CD4-positive, alpha-beta T cell (primary cell): ENCODE measurements around the gene ARL6IP6. TPM values are rescaled to one million over a fixed set of nuclear protein-coding genes. Genes with fewer than 3 reads are reported as not detected.
"Not testable (repeated sequence)": the region's sequence is repeated elsewhere in the genome, so short reads cannot be mapped to it uniquely, and the experiment has no call there.

Source experiments
- ATAC-seq: fragments of 200-7000 bp; cut with Tn5 transposase; one replicate; pipeline ENCODE4 v1.10.0; 2022; ENCODE audit warnings: mild to moderate bottlenecking; ENCODE audit not compliant: poor library complexity
- CTCF ChIA-PET: fragments of 350-600 bp; sonication (Branson Sonifier 250); formaldehyde crosslinking; loops from one replicate; lab custom pipeline; 2021; ENCODE audit warnings: antibody characterized with exemption, inconsistent platforms; lab: Charles Lee
- POLR2A ChIA-PET: fragments of 350-600 bp; sonication (Branson Sonifier 250); formaldehyde crosslinking; loops from one replicate; lab custom pipeline; 2021; ENCODE audit warnings: antibody characterized with exemption, inconsistent platforms; lab: Charles Lee
- DNase-seq, 14 experiments: peaks; one replicate each; pipeline ENCODE4 v3.0.0-alpha.2; 2013 to 2020; ENCODE audit warnings: mixed read lengths in 2 of 14
- H3K27ac ChIP-seq, 2 donors: one replicate each; pipeline versions ENCODE4 v1.5.1 to v1.7.0; 2013; ENCODE audit warnings: low read length in 2 of 2, low read depth in 1 of 2, mild to moderate bottlenecking in 1 of 2
- H3K27me3 ChIP-seq, 2 experiments: 1 replicate in 1 of 2; 2 replicates in 1 of 2; pipeline versions ENCODE4 v1.6.1 to v1.7.0; 2013; ENCODE audit warnings: low read length in 2 of 2, control low read depth in 1 of 2, mild to moderate bottlenecking in 1 of 2, moderate library complexity in 1 of 2; ENCODE audit not compliant: insufficient read depth in 2 of 2, control insufficient read depth in 1 of 2
- H3K36me3 ChIP-seq: one replicate; pipeline ENCODE4 v1.6.1; 2013; ENCODE audit warnings: low read length, control low read depth; ENCODE audit not compliant: insufficient read depth
- H3K4me1 ChIP-seq: one replicate; pipeline ENCODE4 v1.6.1; 2013; ENCODE audit warnings: low read length, control low read depth; ENCODE audit not compliant: insufficient read depth
- H3K4me3 ChIP-seq: one replicate; pipeline ENCODE4 v1.5.1; 2013; ENCODE audit warnings: mild to moderate bottlenecking, low read length, moderate library complexity
- H3K9me3 ChIP-seq, 2 experiments: 1 replicate in 1 of 2; 2 replicates in 1 of 2; pipeline versions ENCODE4 v1.6.1 to v1.7.0; 2013; ENCODE audit warnings: low read length in 2 of 2, mild to moderate bottlenecking in 2 of 2, control low read depth in 1 of 2, moderate library complexity in 1 of 2; ENCODE audit not compliant: control insufficient read depth in 1 of 2, insufficient read depth in 1 of 2
- H3K27ac Mint-ChIP-seq: one replicate; pipeline ENCODE4 v1.8.0; 2020; ENCODE audit warnings: mixed read lengths
- H3K27me3 Mint-ChIP-seq: one replicate; pipeline ENCODE4 v1.8.0; 2021; ENCODE audit warnings: mixed read lengths
- H3K36me3 Mint-ChIP-seq: one replicate; pipeline ENCODE4 v1.8.0; 2021; ENCODE audit warnings: low read depth, mixed read lengths
- H3K4me1 Mint-ChIP-seq: one replicate; pipeline ENCODE4 v1.8.0; 2021; ENCODE audit warnings: low read depth, mixed read lengths
- H3K4me3 Mint-ChIP-seq: one replicate; pipeline ENCODE4 v1.8.0; 2020; ENCODE audit warnings: mild to moderate bottlenecking, mixed read lengths
- H3K9me3 Mint-ChIP-seq: one replicate; pipeline ENCODE4 v1.8.0; 2020; ENCODE audit warnings: mixed read lengths
- intact Hi-C, 2 experiments: fragments of 100-400 bp; cut with DNase I in 1 of 2; cut with micrococcal nuclease in 1 of 2; formaldehyde crosslinking; loops; one replicate each; pipeline versions ENCODE4 v1.15.1 to v1.9.0; 2023 to 2025; cut with DNase I, micrococcal nuclease
- total RNA-seq, 174 experiments: library from RNA in 2 of 174; stranded (reverse) in 2 of 174; gene quantifications; one replicate each; pipeline ENCODE4 v1.2.3 and lab custom pipeline; 2021 to 2026
- TF ChIP-seq, protein P1 (sequence below): fragments of 200-600 bp; IDR thresholded peaks from one replicate; pipeline ENCODE4 v1.8.0; 2022; ENCODE audit warnings: antibody characterized with exemption, mild to moderate bottlenecking

The ARL6IP6 gene
- total RNA-seq, 2 experiments from 2014 or later, result 6.3 to 6.7 TPM

DNA sequence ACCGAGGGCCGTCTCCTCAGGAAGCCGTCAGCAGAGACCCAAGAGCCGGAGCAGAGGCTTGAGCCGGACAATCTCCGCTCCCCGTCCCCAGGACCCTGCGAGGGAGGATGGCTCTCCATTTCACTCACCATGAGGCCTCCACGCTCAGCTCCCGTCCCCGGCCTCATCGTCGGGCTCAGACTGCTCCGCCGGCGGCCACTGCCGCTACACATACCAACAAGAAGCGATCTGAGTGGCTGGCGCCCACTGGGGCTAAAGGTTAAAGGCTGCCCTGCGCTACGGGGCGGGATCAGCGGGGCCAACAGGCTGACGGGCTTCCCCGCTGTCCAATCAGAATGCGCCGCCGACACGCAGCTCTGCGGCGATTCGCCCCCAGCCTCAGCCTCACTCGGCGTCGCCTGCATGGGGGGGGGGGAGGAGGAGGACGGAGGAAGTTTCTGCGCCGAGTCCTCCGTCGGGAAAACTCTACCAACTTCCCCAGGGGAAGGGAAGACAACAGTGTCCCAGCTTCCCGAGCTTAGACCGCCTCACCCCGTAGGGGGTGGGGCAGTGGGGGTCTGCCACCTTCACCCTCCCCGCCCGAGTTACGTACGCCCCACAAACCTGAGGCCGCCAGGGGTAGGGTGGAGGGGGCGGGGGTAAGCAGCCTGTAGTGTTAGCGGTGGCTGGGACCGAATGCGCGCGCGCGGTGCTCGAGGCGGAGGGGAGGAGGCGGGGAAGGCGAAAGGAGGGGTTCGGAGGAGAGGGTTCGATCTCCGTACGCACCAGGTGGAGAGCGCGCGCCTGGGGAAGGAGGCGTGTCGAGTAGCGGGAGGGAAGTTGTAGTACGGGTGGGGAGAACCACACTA is 968 bp upstream of the ARL6IP6 start, which contains the start of gene PRPF40A:
PRPF40A (minus strand) TSS at position 234 of the 848 bp plus-strand sequence; CDS start at position 212, 22 bp downstream.
- Mint-ChIP-seq H3K36me3 (peaks cover 83% of the 10 kb centered on the region), H3K4me1 (peaks cover 77% of the 10 kb centered on the region), H3K27ac (peak within 1 kb of the TSS; percentile 97), H3K27me3 (no peaks in the 10 kb centered on the region), H3K9me3 (no peaks in the 10 kb centered on the region), H3K4me3 (peak within 1 kb of the TSS; percentile 99)
- ChIA-PET CTCF (interaction anchor here (1.3 to 2.5 kb wide), 4 partner anchors 12 to 542 kb away, joined by 4 to 8 read pairs (median 7); partner anchors contain the start of gene STAM2), POLR2A (interaction anchor here (0.7 to 3.6 kb wide), 17 partner anchors 9 to 1456 kb away, joined by 3 to 25 read pairs (median 4); partner anchors contain the start of genes RBM43 and STAM2)
- Histone ChIP-seq H3K4me3 (peak within 1 kb of the TSS; percentile 88), H3K36me3 (peaks cover 22% of the 10 kb centered on the region), H3K27me3 (no peaks in the 10 kb centered on the region), H3K9me3 (no peaks in the 10 kb centered on the region), H3K27ac (peak within 1 kb of the TSS; percentile 95 to 97), H3K4me1 (peaks cover 8% of the 10 kb centered on the region)
- intact Hi-C loops, result loop anchor here (1.0 to 10.0 kb wide), 6 partner anchors 23 to 1433 kb away; partner anchors contain the start of genes ARL5A (in 1 of the 2), NMI (in 1 of the 2) and STAM2 (in 1 of the 2)
- DNase-seq, result peak; percentile 97 to 100 (median 99)
- peak; percentile 76 for ATAC-seq
- TF ChIP-seq, protein P1, sequence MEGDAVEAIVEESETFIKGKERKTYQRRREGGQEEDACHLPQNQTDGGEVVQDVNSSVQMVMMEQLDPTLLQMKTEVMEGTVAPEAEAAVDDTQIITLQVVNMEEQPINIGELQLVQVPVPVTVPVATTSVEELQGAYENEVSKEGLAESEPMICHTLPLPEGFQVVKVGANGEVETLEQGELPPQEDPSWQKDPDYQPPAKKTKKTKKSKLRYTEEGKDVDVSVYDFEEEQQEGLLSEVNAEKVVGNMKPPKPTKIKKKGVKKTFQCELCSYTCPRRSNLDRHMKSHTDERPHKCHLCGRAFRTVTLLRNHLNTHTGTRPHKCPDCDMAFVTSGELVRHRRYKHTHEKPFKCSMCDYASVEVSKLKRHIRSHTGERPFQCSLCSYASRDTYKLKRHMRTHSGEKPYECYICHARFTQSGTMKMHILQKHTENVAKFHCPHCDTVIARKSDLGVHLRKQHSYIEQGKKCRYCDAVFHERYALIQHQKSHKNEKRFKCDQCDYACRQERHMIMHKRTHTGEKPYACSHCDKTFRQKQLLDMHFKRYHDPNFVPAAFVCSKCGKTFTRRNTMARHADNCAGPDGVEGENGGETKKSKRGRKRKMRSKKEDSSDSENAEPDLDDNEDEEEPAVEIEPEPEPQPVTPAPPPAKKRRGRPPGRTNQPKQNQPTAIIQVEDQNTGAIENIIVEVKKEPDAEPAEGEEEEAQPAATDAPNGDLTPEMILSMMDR, result no peak

GRCh38 chr2:152718909-152719645 is 657 bp downstream of the ARL6IP6 start:
- peaks cover 10% of the 10 kb centered on the region for H3K36me3 ChIP-seq
- TF ChIP-seq, protein P1, result no peak
- ATAC-seq (no peak), DNase-seq (peak in 1 of 14 experiments; percentile 3)
- Mint-ChIP-seq H3K27me3 (no peaks in the 10 kb centered on the region), H3K27ac (peak overlapping the region; percentile 97), H3K36me3 (peaks cover 82% of the 10 kb centered on the region), H3K9me3 (no peaks in the 10 kb centered on the region), H3K4me1 (peaks cover 66% of the 10 kb centered on the region), H3K4me3 (peak overlapping the region; percentile 99)
- peaks cover 8% of the 10 kb centered on the region for H3K4me1 ChIP-seq
- ChIA-PET POLR2A (interaction anchor here (2.7 to 3.6 kb wide), 2 partner anchors 11 to 25 kb away, joined by 14 to 18 read pairs; no protein-coding TSS in a partner anchor), CTCF (interaction anchor here (2.2 kb wide), 1 partner anchor 11 kb away, joined by 8 read pairs; no protein-coding TSS in a partner anchor)
- intact Hi-C loops, result loop anchor here (1.0 to 10.0 kb wide), 5 partner anchors 57 to 1434 kb away; partner anchors contain the start of genes ARL5A (in 1 of the 2), NMI (in 1 of the 2) and STAM2 (in 1 of the 2)
- no peaks in the 10 kb centered on the region for H3K27me3 ChIP-seq
- H3K9me3 ChIP-seq, result no peaks in the 10 kb centered on the region
- H3K27ac ChIP-seq, result peak overlapping the region; percentile 95 to 97
- H3K4me3 ChIP-seq, result peak overlapping the region; percentile 88

GRCh38 chr2:152720794-152721193 is 2.4 kb downstream of the ARL6IP6 start:
- no peak overlapping the region for H3K27ac ChIP-seq
- peak overlapping the region; percentile 97 for H3K27ac Mint-ChIP-seq
- H3K36me3 ChIP-seq, result no peaks in the 10 kb centered on the region
- TF ChIP-seq, protein P1, result no peak
- no peak overlapping the region for H3K4me3 ChIP-seq
- no peaks in the 10 kb centered on the region for H3K27me3 ChIP-seq
- H3K9me3 ChIP-seq, result no peaks in the 10 kb centered on the region
- ATAC-seq (no peak), DNase-seq (no peak)
- no peaks in the 10 kb centered on the region for H3K27me3 Mint-ChIP-seq
- H3K4me1 Mint-ChIP-seq, result peaks cover 54% of the 10 kb centered on the region
- H3K4me1 ChIP-seq, result peaks cover 7% of the 10 kb centered on the region
- H3K4me3 Mint-ChIP-seq, result peak overlapping the region; percentile 99
- H3K36me3 Mint-ChIP-seq, result peaks cover 70% of the 10 kb centered on the region
- CTCF ChIA-PET, result no interaction called here
- intact Hi-C loops, result loop anchor here in 1 of 2 experiments (5.0 kb wide), 1 partner anchor 1308 kb away; no protein-coding TSS in a partner anchor
- POLR2A ChIA-PET, result no interaction called here
- no peaks in the 10 kb centered on the region for H3K9me3 Mint-ChIP-seq

DNA sequence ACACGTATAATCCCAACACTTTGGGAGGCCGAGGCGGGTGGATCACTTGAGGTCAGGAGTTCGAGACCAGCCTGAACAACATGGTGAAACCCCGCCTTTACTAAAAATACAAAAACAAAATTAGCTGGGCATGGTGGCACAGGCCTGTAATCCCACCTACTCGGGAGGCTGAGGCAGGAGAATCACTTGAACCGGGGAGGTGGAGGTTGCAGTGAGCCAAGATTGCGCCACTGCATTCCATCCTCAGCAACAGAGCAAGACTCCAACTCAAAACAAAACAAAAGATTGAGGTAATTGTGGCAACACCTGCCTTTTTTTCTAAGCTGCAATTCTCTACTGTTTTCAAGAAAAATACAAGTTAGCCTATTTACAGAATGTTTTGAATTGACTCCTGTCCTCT is 4.2 kb downstream of the ARL6IP6 start:
- POLR2A ChIA-PET, H3K27ac Mint-ChIP-seq, H3K4me3 Mint-ChIP-seq, DNase-seq, H3K9me3 Mint-ChIP-seq, H3K36me3 ChIP-seq, H3K27ac ChIP-seq, H3K27me3 ChIP-seq, H3K4me1 ChIP-seq, H3K27me3 Mint-ChIP-seq, H3K4me3 ChIP-seq, H3K9me3 ChIP-seq, ATAC-seq: not testable (repeated sequence)
- intact Hi-C loops, result loop anchor here in 1 of 2 experiments (5.0 kb wide), 1 partner anchor 1310 kb away; no protein-coding TSS in a partner anchor
- H3K4me1 Mint-ChIP-seq, result peaks cover 41% of the 10 kb centered on the region
- peaks cover 52% of the 10 kb centered on the region for H3K36me3 Mint-ChIP-seq
- CTCF ChIA-PET, result interaction anchor here (1.6 kb wide), 1 partner anchor 21 kb away, joined by 5 read pairs; no protein-coding TSS in a partner anchor
